ENCODE measurements around the gene KRT86.

The KRT86 gene

GRCh38 chr12:52356762-52357580, 82.5 kb downstream of the KRT86 start:
- DNase-seq (ENCODE audit: low spot score), result no peak
